ENCODE data around the gene TMEM72. TPM values are rescaled to one million over a fixed set of nuclear protein-coding genes. Genes with fewer than 3 reads are reported as not detected.
A peak's percentile ranks its signal among the peaks of the same experiment; 100 is the strongest.

The TMEM72 gene
- total RNA-seq, 3 donors from 2014 or later: 14.9 to 40.6 (median 17.4) TPM

- Histone ChIP-seq H3K9me3 (no peaks in the 10 kb centered on the region), H3K4me1 (ENCODE audit: low read depth) (peaks cover 2% of the 10 kb centered on the region), H3K4me3 (no peak overlapping the region), H3K36me3 (ENCODE audit: low read depth) (no peaks in the 10 kb centered on the region)
- intact Hi-C loops (cut with DNase I, micrococcal nuclease): loop anchor here in 1 of 2 donors (2.0 kb wide), 1 partner anchor 42 kb away; no protein-coding TSS in a partner anchor
- DNase-seq (peak; percentile 87 to 99 (median 95)), ATAC-seq (peak; percentile 94)
- TF ChIP-seq CTCF (IDR thresholded peaks at IDR 0.05): peak; percentile 82
Observed at GRCh38 chr10:44932517-44933450, 21.6 kb downstream of the TMEM72 start.

DNA sequence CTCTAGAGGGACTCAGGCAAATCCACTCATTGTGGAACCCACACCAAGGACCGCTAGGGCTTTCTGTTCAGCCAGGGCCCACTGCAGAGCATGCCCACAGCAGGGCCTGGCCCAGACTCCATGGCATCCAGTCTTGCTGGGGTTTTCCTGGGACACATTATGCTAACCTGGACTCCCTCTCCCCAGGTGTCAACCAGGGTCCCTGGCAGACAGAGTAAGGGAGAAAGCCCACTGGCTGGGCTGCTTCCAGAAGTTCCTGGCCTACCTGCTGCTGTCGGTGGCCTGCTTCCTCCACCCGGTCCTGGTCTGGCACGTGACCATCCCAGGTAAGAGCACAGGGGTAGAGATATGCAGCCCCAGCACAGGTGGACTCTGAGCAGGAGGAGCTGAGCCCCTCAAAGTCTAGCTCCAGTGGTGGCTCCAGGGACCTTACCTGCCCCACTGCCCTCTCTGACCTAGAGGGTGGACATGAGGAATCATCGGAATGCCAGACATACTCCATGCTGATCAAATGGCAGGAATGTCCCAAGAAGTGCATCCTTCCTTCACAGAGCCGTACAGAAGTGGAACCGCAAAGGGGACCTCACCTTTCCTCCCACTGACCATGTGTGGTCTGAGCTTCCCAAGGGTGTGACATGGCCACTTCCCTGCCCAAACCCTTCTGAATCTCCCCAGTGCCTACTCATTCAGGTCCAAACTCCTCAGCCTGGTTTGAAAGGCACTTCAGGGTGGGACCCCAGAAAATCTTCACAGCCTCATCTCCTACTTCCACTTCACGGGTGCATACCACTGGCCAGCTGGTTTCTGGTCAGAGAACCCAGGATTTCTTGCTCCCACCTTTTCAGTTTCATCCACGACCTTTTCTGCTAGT lies 22.5 kb downstream of the TMEM72 start:
- Histone ChIP-seq H3K4me1 (ENCODE audit: low read depth) (peaks cover 2% of the 10 kb centered on the region), H3K4me3 (no peak overlapping the region), H3K9me3 (no peaks in the 10 kb centered on the region), H3K36me3 (ENCODE audit: low read depth) (no peaks in the 10 kb centered on the region)
- intact Hi-C loops (cut with DNase I, micrococcal nuclease): loop anchor here in 1 of 2 donors (2.0 kb wide), 1 partner anchor 41 kb away; no protein-coding TSS in a partner anchor
- TF ChIP-seq CTCF (IDR thresholded peaks at IDR 0.05): no peak
- no peak for ATAC-seq
- DNase-seq: no peak

DNA sequence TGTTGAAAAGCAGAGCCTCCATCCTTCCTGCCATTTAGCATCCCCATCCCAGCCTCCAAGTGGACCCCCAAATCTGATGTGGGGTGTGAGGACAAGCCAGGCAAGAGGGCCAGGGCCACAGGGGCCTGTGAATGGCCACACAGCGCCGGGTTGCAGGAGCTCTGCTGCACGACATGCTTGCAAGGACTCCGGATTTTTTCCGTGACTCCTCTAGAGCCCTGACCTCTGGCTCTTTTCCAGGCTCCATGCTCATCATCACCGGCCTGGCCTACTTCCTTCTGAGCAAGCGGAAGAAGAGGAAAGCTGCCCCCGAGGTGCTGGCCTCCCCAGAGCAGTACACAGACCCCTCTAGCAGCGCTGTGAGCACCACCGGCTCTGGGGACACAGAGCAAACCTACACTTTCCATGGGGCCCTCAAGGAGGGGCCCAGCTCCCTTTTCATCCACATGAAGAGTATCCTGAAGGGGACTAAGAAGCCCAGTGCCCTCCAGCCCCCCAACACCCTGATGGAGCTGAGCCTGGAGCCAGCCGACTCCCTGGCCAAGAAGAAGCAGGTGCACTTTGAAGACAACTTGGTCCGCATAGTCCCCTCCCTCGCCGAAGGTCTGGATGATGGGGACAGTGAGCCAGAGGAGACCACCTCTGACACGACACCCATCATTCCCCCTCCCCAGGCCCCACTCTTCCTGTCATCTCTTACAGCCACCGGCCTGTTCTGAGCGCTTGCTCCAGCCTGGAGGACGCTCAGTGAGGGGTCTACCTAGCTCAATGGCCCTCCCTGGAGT lies 23.5 kb downstream of the TMEM72 start:
- H3K4me3 ChIP-seq: no peak overlapping the region
- TF ChIP-seq CTCF (IDR thresholded peaks at IDR 0.05): no peak
- H3K9me3 ChIP-seq: no peaks in the 10 kb centered on the region
- H3K4me1 ChIP-seq (ENCODE audit: low read depth): peaks cover 2% of the 10 kb centered on the region
- no peak for ATAC-seq
- DNase-seq: no peak
- intact Hi-C loops (cut with DNase I, micrococcal nuclease): no loop called here
- no peaks in the 10 kb centered on the region for H3K36me3 ChIP-seq (ENCODE audit: low read depth)

GRCh38 chr10:44935201-44935965 lies 24.2 kb downstream of the TMEM72 start:
- TF ChIP-seq CTCF (IDR thresholded peaks at IDR 0.05): no peak
- Histone ChIP-seq H3K4me1 (ENCODE audit: low read depth) (peaks cover 3% of the 10 kb centered on the region), H3K9me3 (no peaks in the 10 kb centered on the region), H3K36me3 (ENCODE audit: low read depth) (no peaks in the 10 kb centered on the region), H3K4me3 (no peak overlapping the region)
- DNase-seq (no peak), ATAC-seq (no peak)
- intact Hi-C loops (cut with DNase I, micrococcal nuclease): no loop called here
